ENCODE results near the gene PTPRK. TPM values are rescaled to one million over a fixed set of nuclear protein-coding genes. Genes with fewer than 3 reads are reported as not detected.

PTPRK gene
- total and polyA plus RNA-seq, 2 of the 8 experiments (the other 6 are each of a cell fraction or from before 2014, with no cell fraction given), result 11.4 to 47.3 TPM

DNA sequence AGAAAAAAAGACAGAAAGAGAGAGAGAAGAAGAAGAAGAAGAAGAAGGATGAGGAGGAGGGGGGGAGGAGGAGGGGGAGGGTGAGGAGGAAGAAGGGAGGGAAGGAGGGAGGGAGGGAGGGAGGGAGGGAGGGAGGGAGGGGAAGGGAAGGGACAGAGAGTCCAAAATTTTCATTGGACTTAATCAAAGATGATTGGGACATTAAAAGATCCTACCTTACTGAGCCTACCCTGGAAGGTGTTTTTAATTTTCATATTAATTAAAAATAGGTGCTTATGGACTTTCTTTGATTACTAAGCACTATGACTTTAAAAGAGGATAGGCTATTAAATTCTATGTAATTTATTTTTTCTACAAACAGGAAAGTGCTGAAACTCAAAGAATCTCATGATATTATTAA lies 319.6 kb downstream of the PTPRK start:
- Histone ChIP-seq H4K5ac (ENCODE audit: insufficient read length, low read depth, low read length) (no peak overlapping the region), H3K14ac (ENCODE audit: insufficient read length) (no peak overlapping the region), H3K23ac (ENCODE audit: insufficient read length) (no peak overlapping the region), H3K4me3 (ENCODE audit: extremely low read depth in 1 of 4, insufficient read depth in 2 of 4, low read depth in 3 of 4, low read length in 4 of 4) (no peak overlapping the region), H3K79me2 (ENCODE audit: control insufficient read depth in 1 of 2, insufficient read depth in 2 of 2, low read length in 2 of 2) (peaks cover 0 to 5% of the 10 kb centered on the region in 2 experiments; a peak in 1 of 4 replicates), H3K27me3 (replicated peaks in 1 of 4; ENCODE audit: control insufficient read depth in 3 of 4, extremely low read depth in 1 of 4, insufficient read depth in 3 of 4, low read length in 3 of 4) (no peaks in the 10 kb centered on the region), H2AK5ac (ENCODE audit: low read depth, low read length) (no peak overlapping the region), H2BK12ac (ENCODE audit: low read depth, low read length) (no peak overlapping the region), H3K9ac (replicated peaks in 1 of 4; ENCODE audit: extremely low read depth in 1 of 4, low read depth in 3 of 4, low read length in 3 of 4) (no peak overlapping the region), H3K4me1 (replicated peaks in 1 of 4; ENCODE audit: control insufficient read depth in 3 of 4, insufficient read depth in 4 of 4, low read length in 3 of 4) (peaks cover 0 to 2% (median 0%) of the 10 kb centered on the region in 4 experiments; a peak in 1 of 7 replicates), H3K23me2 (ENCODE audit: low read depth, low read length) (no peaks in the 10 kb centered on the region), H2AFZ (ENCODE audit: low read length) (no peak overlapping the region), H4K20me1 (replicated peaks in 1 of 2; ENCODE audit: control insufficient read depth in 1 of 2, insufficient read depth in 2 of 2, low read length in 2 of 2) (no peaks in the 10 kb centered on the region), H3K79me1 (ENCODE audit: low read depth, low read length) (peaks cover 2% of the 10 kb centered on the region; the same call in 1 of the 2 replicates), H3K56ac (replicated peaks; ENCODE audit: insufficient read length, low read depth, low read length) (no peak overlapping the region), H2BK120ac (replicated peaks; ENCODE audit: low read depth, low read length) (no peak overlapping the region), H3K18ac (ENCODE audit: extremely low read depth, low read length) (no peak overlapping the region), H4K8ac (ENCODE audit: extremely low read depth, insufficient read depth, low read length) (no peak overlapping the region), H2BK5ac (ENCODE audit: low read depth, low read length) (no peak overlapping the region), H4K91ac (replicated peaks; ENCODE audit: insufficient read length, low read length) (no peak overlapping the region), H3K27ac (ENCODE audit: low read depth, low read length) (no peak overlapping the region), H3K9me3 (ENCODE audit: insufficient read depth in 2 of 2, low read depth in 1 of 2, low read length in 1 of 2) (no peaks in the 10 kb centered on the region), H3K4ac (replicated peaks; ENCODE audit: insufficient read length, low read depth, low read length) (no peak overlapping the region), H3K36me3 (ENCODE audit: control insufficient read depth in 2 of 4, insufficient read depth in 4 of 4, low read length in 3 of 4) (no peaks in the 10 kb centered on the region), H2BK20ac (ENCODE audit: low read length) (no peak overlapping the region), H3K4me2 (ENCODE audit: insufficient read depth in 1 of 2, low read depth in 2 of 2, low read length in 2 of 2) (no peak overlapping the region), H2BK15ac (ENCODE audit: low read length) (no peak overlapping the region)
- DNase-seq (ENCODE audit: low read depth in 1 of 2, low spot score in 2 of 2), result no peak
- no peak for FAIRE-seq
- CTCF ChIA-PET (ENCODE audit: partially characterized antibody), result interaction anchor here (0.6 to 0.9 kb wide), 2 partner anchors 10 to 117 kb away, joined by 3 read pairs; no protein-coding TSS in a partner anchor
- POLR2A ChIA-PET (ENCODE audit: partially characterized antibody), result no interaction called here
- TF ChIP-seq NANOG (IDR thresholded peaks at IDR 0.05; ENCODE audit: insufficient read depth, low read depth, low read length, poor library complexity, severe bottlenecking) (no peak), CBX5 (IDR thresholded peaks at IDR 0.05; ENCODE audit: low read depth, low read length) (no peak), TAF1 (IDR thresholded peaks at IDR 0.05; ENCODE audit: low read depth, low read length) (no peak), ASH2L (IDR thresholded peaks at IDR 0.05; ENCODE audit: low read length) (no peak), POLR2A (IDR thresholded peaks at IDR 0.05; ENCODE audit: control extremely low read depth in 1 of 2, low read depth in 2 of 2, low read length in 2 of 2) (no peak), CEBPB (IDR thresholded peaks at IDR 0.05; ENCODE audit: low read depth, low read length) (no peak), JUND (IDR thresholded peaks at IDR 0.05; ENCODE audit: low read length) (no peak), SIN3A (conservative IDR thresholded peaks at IDR 0.05 in 1 of 2, IDR thresholded peaks at IDR 0.05 in 1 of 2; ENCODE audit: low read depth in 1 of 2, low read length in 2 of 2) (no peak), BACH1 (IDR thresholded peaks at IDR 0.05; ENCODE audit: low read length) (no peak), KDM1A (IDR thresholded peaks at IDR 0.05; ENCODE audit: borderline replicate concordance, low read length) (no peak), YY1 (IDR thresholded peaks at IDR 0.05; ENCODE audit: low read depth, low read length) (no peak), EP300 (IDR thresholded peaks at IDR 0.05; ENCODE audit: borderline replicate concordance in 1 of 2, low read depth in 2 of 2, low read length in 2 of 2) (no peak), EZH2 (IDR thresholded peaks at IDR 0.05; ENCODE audit: low read depth, low read length, severe bottlenecking) (no peak), CREB1 (IDR thresholded peaks at IDR 0.05) (no peak), ZNF274 (IDR thresholded peaks at IDR 0.05; ENCODE audit: borderline replicate concordance, extremely low read depth, low read length) (no peak), CHD2 (IDR thresholded peaks at IDR 0.05; ENCODE audit: low read length) (no peak)
- TF ChIP-seq, protein P1, sequence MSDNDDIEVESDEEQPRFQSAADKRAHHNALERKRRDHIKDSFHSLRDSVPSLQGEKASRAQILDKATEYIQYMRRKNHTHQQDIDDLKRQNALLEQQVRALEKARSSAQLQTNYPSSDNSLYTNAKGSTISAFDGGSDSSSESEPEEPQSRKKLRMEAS (IDR thresholded peaks at IDR 0.05), result no peak
